WERI-Rb-1 (cell line): ENCODE results near the gene PACSIN3.
"Not testable (repeated sequence)": the region's sequence is repeated elsewhere in the genome, so short reads cannot be mapped to it uniquely, and the experiment has no call there.

Experiments used
- DNase-seq: peaks from one replicate; pipeline ENCODE4 v3.0.0-alpha.2; 2020
- H3K27ac ChIP-seq: fragments of 250-450 bp; sonication (Bioruptor Pico); 2 replicates; pipeline ENCODE4 v1.5.1; 2020; ENCODE audit warnings: mild to moderate bottlenecking, moderate library complexity
- H3K27me3 ChIP-seq: fragments of 250-450 bp; sonication (Bioruptor Pico); 2 replicates; pipeline ENCODE4 v1.5.1; 2021; ENCODE audit warnings: mild to moderate bottlenecking, low read depth, moderate library complexity; ENCODE audit not compliant: insufficient read depth, severe bottlenecking
- H3K36me3 ChIP-seq: fragments of 250-450 bp; sonication (Bioruptor Pico); 2 replicates; pipeline ENCODE4 v1.5.1; 2020; ENCODE audit warnings: mild to moderate bottlenecking, moderate library complexity
- H3K4me3 ChIP-seq: 2 replicates; pipeline ENCODE4 v1.5.1; 2011; ENCODE audit warnings: low read depth, mild to moderate bottlenecking, control low read depth, low read length
- H3K9me3 ChIP-seq: fragments of 250-450 bp; sonication (Bioruptor Pico); 2 replicates; pipeline ENCODE4 v1.5.1; 2021; ENCODE audit warnings: mild to moderate bottlenecking, moderate library complexity; ENCODE audit not compliant: severe bottlenecking
- CTCF ChIP-seq: IDR thresholded peaks from 2 replicates; pipeline ENCODE4 v1.5.1; 2011; ENCODE audit warnings: low read depth, mild to moderate bottlenecking, control low read depth, inconsistent platforms, low read length

The PACSIN3 gene

GRCh38 chr11:47204637-47204989, 18.4 kb upstream of the PACSIN3 start:
- Histone ChIP-seq H3K4me3 (no peak overlapping the region), H3K36me3 (no peaks in the 10 kb centered on the region), H3K27me3 (no peaks in the 10 kb centered on the region), H3K27ac (no peak overlapping the region), H3K9me3 (no peaks in the 10 kb centered on the region)
- no peak for TF ChIP-seq CTCF
- DNase-seq = no peak

- no peak for DNase-seq
- Histone ChIP-seq H3K27ac (no peak overlapping the region), H3K4me3 (no peak overlapping the region), H3K27me3 (no peaks in the 10 kb centered on the region), H3K9me3 (no peaks in the 10 kb centered on the region), H3K36me3 (no peaks in the 10 kb centered on the region)
- TF ChIP-seq CTCF = no peak
These were observed 16.3 kb upstream of the PACSIN3 start for GRCh38 chr11:47202576-47202975.

- no peaks in the 10 kb centered on the region for H3K36me3 ChIP-seq
- no peak overlapping the region for H3K27ac ChIP-seq
- TF ChIP-seq CTCF = no peak
- H3K9me3 ChIP-seq = no peaks in the 10 kb centered on the region
- H3K4me3 ChIP-seq = no peak overlapping the region
- DNase-seq = no peak
- H3K27me3 ChIP-seq = no peaks in the 10 kb centered on the region
These were observed 14.8 kb upstream of the PACSIN3 start for GRCh38 chr11:47201015-47201414.

GRCh38 chr11:47198161-47198560, 11.9 kb upstream of the PACSIN3 start:
- not testable (repeated sequence) for H3K9me3 ChIP-seq, H3K36me3 ChIP-seq, H3K27ac ChIP-seq, H3K27me3 ChIP-seq, DNase-seq, H3K4me3 ChIP-seq

GRCh38 chr11:47192111-47192510, 5.9 kb upstream of the PACSIN3 start:
- no peak for DNase-seq
- Histone ChIP-seq H3K9me3 (no peaks in the 10 kb centered on the region), H3K4me3 (no peak overlapping the region), H3K36me3 (no peaks in the 10 kb centered on the region), H3K27me3 (no peaks in the 10 kb centered on the region), H3K27ac (no peak overlapping the region)
- no peak for TF ChIP-seq CTCF

- not testable (repeated sequence) for H3K9me3 ChIP-seq, H3K4me3 ChIP-seq, H3K36me3 ChIP-seq, DNase-seq, H3K27me3 ChIP-seq, H3K27ac ChIP-seq
These were observed 4.9 kb upstream of the PACSIN3 start for GRCh38 chr11:47191137-47191536.

- H3K36me3 ChIP-seq = no peaks in the 10 kb centered on the region
- no peak for TF ChIP-seq CTCF
- H3K27ac ChIP-seq = no peak overlapping the region
- no peak overlapping the region for H3K4me3 ChIP-seq
- no peaks in the 10 kb centered on the region for H3K27me3 ChIP-seq
- DNase-seq = no peak
- H3K9me3 ChIP-seq = no peaks in the 10 kb centered on the region
These were observed 3.0 kb upstream of the PACSIN3 start for GRCh38 chr11:47189100-47189834.
